Pancreas (tissue), 10 donors: ENCODE measurements around the gene AMPD3. TPM values are rescaled to one million over a fixed set of nuclear protein-coding genes. Genes with fewer than 3 reads are reported as not detected.

Source experiments
- ATAC-seq, 4 donors: fragments of 200-7000 bp; cut with Tn5 transposase; one replicate each; pipeline versions ENCODE4 v1.8.0 to v1.9.1; 2020; ENCODE audit warnings: mild to moderate bottlenecking in 4 of 4, moderate library complexity in 4 of 4
- DNase-seq, 6 donors: peaks; one replicate each; pipeline ENCODE4 v3.0.0-alpha.2; 2020
- FAIRE-seq: peaks from 2 replicates; lab custom pipeline; 2012; peaks lifted over from hg19 to GRCh38; lab: Jason Lieb, UNC
- H3K27ac ChIP-seq, 4 donors: fragments of 200-600 bp; sonication (generic); 1 replicate in 3 of 4; 2 replicates in 1 of 4; pipeline versions ENCODE4 v1.5.0 to v1.8.0; 2020
- H3K27me3 ChIP-seq, 4 donors: fragments of 200-600 bp; one replicate each; pipeline ENCODE4 v1.8.0; 2021
- H3K36me3 ChIP-seq, 3 donors: fragments of 200-600 bp; sonication (generic) in 1 of 3; one replicate each; pipeline versions ENCODE4 v1.5.0 to v1.8.0; 2020 to 2021
- H3K4me1 ChIP-seq, 3 donors: fragments of 200-600 bp; one replicate each; pipeline ENCODE4 v1.8.0; 2021
- H3K4me3 ChIP-seq, 4 donors: fragments of 200-600 bp; sonication (generic) in 2 of 4; one replicate each; pipeline versions ENCODE4 v1.5.0 to v1.8.0; 2020 to 2021
- H3K9me3 ChIP-seq, 4 donors: fragments of 200-600 bp; one replicate each; pipeline ENCODE4 v1.8.0; 2021
- WGBS, 2 donors: extraction: QIAGEN DNeasy Blood & Tissue Kit; methylation state at CpG; one replicate each; pipeline ENCODE4 v1.1.7; 2013; 5-methylcytosine and 5-hydroxymethylcytosine counted together
- intact Hi-C, 3 donors: fragments of 100-400 bp; cut with DNase I; formaldehyde crosslinking; loops; one replicate each; pipeline versions ENCODE4 v1.11.1 to v1.14.2; 2022
- polyA plus RNA-seq, 2 donors: library from polyadenylated mRNA; stranded (reverse); fragments of 200-250 nt; gene quantifications; one replicate each; pipeline ENCODE4 v1.2.3, GENCODE V29; 2013
- total RNA-seq, 6 donors: library from RNA; stranded (reverse); fragmentation: NEBNext Ultra II Directional in 4 of 6; extraction: Animal tissue kit (Norgen Biotek cat#: 25700) in 4 of 6; gene quantifications; one replicate each; pipeline versions ENCODE4 v1.2.1 to v1.2.4, GENCODE V29; 2021 to 2023
- TF ChIP-seq, protein P1 (sequence below), 4 donors: fragments of 200-600 bp; sonication (generic) in 3 of 4; IDR thresholded peaks; one replicate each; pipeline versions ENCODE4 v1.5.0 to v1.8.0; 2021; ENCODE audit warnings: antibody characterized with exemption in 4 of 4
- donor health status: healthy with polysubstance abuse.
- donor health status: DM: no; HTN: no; CAD: no; lungs with moderate emphysema.
- donor health status: DM: no; HTN: no; CAD: no.
- donor health status: control.
- donor health status: control.
- donor health status: Bipolar disorder and iron deficiency.
- donor health status: DM: yes; HTN: yes; CAD: no.
- donor health status: DM: no; HTN: no; CAD: no.
- donor health status: DM: no; HTN: no; CAD: no.
- donor health status: DM: yes; HTN: yes; CAD: no.

Gene AMPD3
- total and polyA plus RNA-seq, 8 donors: 2.7 to 10.0 (median 3.7) TPM

DNA sequence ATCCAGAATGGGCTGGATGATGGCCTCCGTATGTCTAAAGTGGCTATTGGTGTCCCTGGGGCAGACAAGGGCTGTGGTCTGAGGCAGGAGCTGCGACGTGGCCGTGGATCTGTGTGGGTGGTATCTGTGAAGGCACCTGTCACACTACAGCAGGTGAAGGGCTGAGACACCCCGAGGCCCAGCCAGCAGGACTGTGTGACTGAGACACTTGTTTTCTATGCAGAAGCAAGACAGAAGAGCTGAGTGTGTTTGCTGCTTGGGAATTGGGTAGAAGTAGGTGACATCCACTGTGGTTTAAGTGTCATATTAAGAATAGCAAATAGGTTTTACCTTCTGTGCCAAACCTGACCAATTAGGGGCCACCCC, 35.0 kb downstream of the AMPD3 start:
- FAIRE-seq: no peak
- Histone ChIP-seq H3K4me3 (no peak overlapping the region), H3K27ac (no peak overlapping the region), H3K36me3 (peaks cover 0 to 4% (median 0%) of the 10 kb centered on the region in 3 donors), H3K27me3 (no peaks in the 10 kb centered on the region), H3K9me3 (no peaks in the 10 kb centered on the region), H3K4me1 (no peaks in the 10 kb centered on the region)
- TF ChIP-seq, protein P1, sequence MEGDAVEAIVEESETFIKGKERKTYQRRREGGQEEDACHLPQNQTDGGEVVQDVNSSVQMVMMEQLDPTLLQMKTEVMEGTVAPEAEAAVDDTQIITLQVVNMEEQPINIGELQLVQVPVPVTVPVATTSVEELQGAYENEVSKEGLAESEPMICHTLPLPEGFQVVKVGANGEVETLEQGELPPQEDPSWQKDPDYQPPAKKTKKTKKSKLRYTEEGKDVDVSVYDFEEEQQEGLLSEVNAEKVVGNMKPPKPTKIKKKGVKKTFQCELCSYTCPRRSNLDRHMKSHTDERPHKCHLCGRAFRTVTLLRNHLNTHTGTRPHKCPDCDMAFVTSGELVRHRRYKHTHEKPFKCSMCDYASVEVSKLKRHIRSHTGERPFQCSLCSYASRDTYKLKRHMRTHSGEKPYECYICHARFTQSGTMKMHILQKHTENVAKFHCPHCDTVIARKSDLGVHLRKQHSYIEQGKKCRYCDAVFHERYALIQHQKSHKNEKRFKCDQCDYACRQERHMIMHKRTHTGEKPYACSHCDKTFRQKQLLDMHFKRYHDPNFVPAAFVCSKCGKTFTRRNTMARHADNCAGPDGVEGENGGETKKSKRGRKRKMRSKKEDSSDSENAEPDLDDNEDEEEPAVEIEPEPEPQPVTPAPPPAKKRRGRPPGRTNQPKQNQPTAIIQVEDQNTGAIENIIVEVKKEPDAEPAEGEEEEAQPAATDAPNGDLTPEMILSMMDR (IDR thresholded peaks at IDR 0.05): no peak
- WGBS, 2 donors: 87 to 93% methylated on average over 5 of the region's 5 CpGs
- ATAC-seq: no peak
- intact Hi-C loops: no loop called here
- DNase-seq: no peak

DNA sequence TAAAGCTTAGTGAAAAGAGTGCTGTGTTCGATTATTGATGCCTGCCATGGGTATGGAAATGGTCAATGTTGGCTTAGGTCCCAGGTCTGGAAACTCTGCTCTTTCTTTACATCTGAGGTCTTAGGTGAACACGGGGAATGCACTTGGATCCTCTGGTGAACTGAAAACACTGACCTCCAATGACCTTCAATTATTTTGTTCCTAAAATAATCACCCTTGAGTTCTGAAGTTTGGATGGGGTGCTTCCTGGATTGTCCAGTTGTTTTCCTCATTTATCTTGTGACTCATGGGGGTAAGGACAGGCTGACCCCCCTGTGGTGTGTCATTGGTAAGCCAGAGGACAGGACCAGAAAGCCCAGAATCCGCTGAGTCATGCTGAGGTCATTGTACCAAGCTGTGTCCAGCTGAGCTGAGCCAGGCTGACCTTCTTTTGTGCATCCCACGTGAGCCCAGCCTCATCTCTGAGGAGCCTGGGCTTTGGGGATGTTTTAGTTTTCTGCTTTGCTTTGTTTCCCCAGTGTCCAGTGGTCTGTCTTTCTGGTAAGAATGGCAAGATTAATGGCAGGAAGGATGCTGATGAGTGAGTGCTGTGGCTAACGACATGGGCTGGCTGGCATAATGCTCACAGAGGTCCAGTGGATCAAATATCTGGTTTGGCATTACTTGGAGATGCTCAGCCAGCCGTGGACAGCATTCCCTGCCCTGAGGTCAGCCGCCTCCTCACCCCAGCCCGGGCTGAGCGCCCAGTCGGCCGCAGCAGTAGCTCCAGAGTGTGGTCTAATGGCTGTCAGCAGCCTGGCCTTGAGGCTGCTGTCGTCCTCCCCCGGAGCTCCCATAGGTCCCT, 35.6 kb downstream of the AMPD3 start:
- intact Hi-C loops: no loop called here
- H3K4me1 ChIP-seq: no peaks in the 10 kb centered on the region
- no peak overlapping the region for H3K27ac ChIP-seq
- FAIRE-seq (no peak), DNase-seq (peak in 3 of 6 donors; percentile 28 to 47 (median 47)), ATAC-seq (peak in 3 of 4 donors; percentile 73 to 79 (median 74))
- no peaks in the 10 kb centered on the region for H3K9me3 ChIP-seq
- H3K36me3 ChIP-seq: peaks cover 0 to 4% (median 0%) of the 10 kb centered on the region in 3 donors
- H3K4me3 ChIP-seq: no peak overlapping the region
- 73 to 77% methylated on average over 13 of the region's 13 CpGs for WGBS, 2 donors
- H3K27me3 ChIP-seq: no peaks in the 10 kb centered on the region
- TF ChIP-seq, protein P1 (IDR thresholded peaks at IDR 0.05): no peak

DNA sequence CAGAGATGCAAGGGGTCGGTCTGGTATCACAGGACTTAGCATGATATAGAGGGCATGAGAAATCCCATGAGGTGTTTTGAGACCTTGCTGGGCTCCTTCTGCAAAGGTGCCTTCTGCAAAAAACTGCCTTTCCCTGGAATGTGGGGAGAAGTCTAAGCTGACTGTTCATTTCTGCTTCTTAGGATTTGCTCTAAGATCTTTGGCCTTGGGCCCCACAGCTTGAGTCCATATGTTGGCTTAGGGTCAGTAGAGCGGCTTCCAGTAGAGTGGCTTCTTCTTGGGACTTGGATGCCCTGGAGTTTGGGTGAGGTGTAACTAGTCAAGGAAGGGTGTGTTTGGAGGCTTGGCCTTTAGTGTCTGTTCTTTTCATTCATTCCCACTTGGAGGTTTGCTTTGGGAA, 37.0 kb downstream of the AMPD3 start:
- Histone ChIP-seq H3K27ac (no peak overlapping the region), H3K27me3 (no peaks in the 10 kb centered on the region), H3K4me3 (no peak overlapping the region), H3K4me1 (no peaks in the 10 kb centered on the region), H3K36me3 (peaks cover 0 to 4% (median 0%) of the 10 kb centered on the region in 3 donors), H3K9me3 (no peaks in the 10 kb centered on the region)
- DNase-seq: no peak
- intact Hi-C loops: no loop called here
- WGBS, 2 donors: 97 to 100% methylated on average over 2 of the region's 2 CpGs
- TF ChIP-seq, protein P1 (IDR thresholded peaks at IDR 0.05): no peak
- no peak for FAIRE-seq
- no peak for ATAC-seq

DNA sequence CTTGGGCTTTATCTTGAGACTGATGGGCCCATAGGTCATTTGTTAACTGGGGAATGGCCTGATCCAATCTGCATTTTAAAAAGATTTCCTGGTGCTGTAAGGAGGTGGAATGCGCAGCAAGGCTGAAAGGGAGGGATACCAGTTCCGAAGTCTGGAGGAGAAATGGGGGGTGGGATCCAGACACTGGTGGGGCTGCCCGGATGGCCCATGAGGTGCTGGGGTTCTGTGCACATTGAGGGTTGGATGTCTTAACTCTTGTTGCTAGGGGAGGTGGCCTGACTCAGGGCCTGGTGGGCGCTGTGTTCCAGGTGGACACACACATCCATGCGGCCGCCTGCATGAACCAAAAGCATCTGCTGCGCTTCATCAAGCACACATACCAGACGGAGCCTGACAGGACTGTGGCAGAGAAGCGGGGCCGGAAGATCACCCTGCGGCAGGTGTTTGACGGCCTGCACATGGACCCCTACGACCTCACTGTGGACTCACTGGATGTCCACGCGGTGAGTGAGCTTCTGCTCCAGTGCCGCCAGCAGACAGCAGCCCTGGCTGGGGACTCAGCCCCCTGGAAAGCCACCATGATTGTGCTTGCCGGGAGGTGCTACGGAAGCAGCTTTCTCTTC, 38.1 kb downstream of the AMPD3 start:
- TF ChIP-seq, protein P1 (IDR thresholded peaks at IDR 0.05): no peak
- WGBS, 2 donors: 95 to 97% methylated on average over 18 of the region's 18 CpGs
- FAIRE-seq (no peak), DNase-seq (no peak), ATAC-seq (no peak)
- Histone ChIP-seq H3K4me3 (no peak overlapping the region), H3K9me3 (no peaks in the 10 kb centered on the region), H3K27ac (no peak overlapping the region), H3K27me3 (no peaks in the 10 kb centered on the region), H3K4me1 (no peaks in the 10 kb centered on the region), H3K36me3 (peaks cover 0 to 4% (median 0%) of the 10 kb centered on the region in 3 donors)
- intact Hi-C loops: no loop called here
